Coronary artery (tissue), 2 donors: ENCODE measurements around the gene CREB5.

Experiments
- DNase-seq: peaks from one replicate; pipeline ENCODE4 v3.0.0-alpha.2; 2017; ENCODE audit warnings: low spot score
- H3K27ac ChIP-seq, 2 donors: fragments of 200-600 bp; sonication (generic); one replicate each; pipeline ENCODE4 v1.5.1; 2016 to 2019
- H3K4me3 ChIP-seq: fragments of 200-600 bp; sonication (generic); 2 replicates; pipeline ENCODE4 v1.5.1; 2016; ENCODE audit warnings: mild to moderate bottlenecking, moderate library complexity
- TF ChIP-seq, protein P1 (sequence below): fragments of 200-600 bp; sonication (generic); IDR thresholded peaks from one replicate; pipeline ENCODE4 v1.5.1; 2019; ENCODE audit warnings: antibody characterized with exemption

CREB5 gene

DNA sequence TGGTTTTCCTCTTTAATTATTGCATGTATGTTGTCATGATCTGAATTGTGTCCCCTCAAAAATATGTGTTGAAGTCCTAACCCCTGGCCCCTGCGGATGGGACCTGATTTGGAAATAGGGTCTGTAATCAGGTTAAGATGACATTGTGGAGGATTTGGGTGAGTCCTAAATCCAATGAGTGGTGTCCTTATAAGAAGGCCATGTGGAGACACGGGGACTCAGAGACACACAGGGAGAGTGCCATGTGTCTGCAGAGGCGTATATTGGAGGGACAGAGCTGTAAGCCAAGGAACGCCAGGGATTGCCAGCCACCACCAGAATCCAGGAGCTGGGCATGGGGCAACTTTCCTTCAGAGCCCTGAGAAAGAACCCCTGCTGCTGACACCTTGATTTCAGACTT is 171.9 kb downstream of the CREB5 start:
- TF ChIP-seq, protein P1, sequence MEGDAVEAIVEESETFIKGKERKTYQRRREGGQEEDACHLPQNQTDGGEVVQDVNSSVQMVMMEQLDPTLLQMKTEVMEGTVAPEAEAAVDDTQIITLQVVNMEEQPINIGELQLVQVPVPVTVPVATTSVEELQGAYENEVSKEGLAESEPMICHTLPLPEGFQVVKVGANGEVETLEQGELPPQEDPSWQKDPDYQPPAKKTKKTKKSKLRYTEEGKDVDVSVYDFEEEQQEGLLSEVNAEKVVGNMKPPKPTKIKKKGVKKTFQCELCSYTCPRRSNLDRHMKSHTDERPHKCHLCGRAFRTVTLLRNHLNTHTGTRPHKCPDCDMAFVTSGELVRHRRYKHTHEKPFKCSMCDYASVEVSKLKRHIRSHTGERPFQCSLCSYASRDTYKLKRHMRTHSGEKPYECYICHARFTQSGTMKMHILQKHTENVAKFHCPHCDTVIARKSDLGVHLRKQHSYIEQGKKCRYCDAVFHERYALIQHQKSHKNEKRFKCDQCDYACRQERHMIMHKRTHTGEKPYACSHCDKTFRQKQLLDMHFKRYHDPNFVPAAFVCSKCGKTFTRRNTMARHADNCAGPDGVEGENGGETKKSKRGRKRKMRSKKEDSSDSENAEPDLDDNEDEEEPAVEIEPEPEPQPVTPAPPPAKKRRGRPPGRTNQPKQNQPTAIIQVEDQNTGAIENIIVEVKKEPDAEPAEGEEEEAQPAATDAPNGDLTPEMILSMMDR = no peak
- no peak overlapping the region for H3K4me3 ChIP-seq
- DNase-seq = no peak
- H3K27ac ChIP-seq = no peak overlapping the region

DNA sequence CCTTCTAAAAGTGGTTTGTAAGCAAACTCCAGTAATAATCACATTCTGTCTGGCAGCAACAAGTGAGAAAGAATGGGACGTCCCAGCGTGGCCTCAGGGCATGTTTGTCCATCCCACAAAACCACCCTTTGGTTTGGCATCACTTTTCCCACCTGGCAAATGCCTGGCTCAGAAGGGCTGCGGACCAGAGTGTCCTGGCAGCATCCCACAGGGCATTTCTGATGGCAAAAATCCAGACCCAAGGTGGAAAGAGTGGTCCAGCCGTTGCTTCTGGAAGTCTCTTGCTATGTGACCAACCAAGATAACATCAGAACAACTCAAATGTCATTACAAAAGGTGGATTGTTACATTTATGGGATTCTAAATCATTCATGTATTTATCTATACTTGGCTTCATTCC is 174.4 kb downstream of the CREB5 start:
- no peak for DNase-seq
- H3K4me3 ChIP-seq = no peak overlapping the region
- TF ChIP-seq, protein P1 = no peak
- no peak overlapping the region for H3K27ac ChIP-seq

DNA sequence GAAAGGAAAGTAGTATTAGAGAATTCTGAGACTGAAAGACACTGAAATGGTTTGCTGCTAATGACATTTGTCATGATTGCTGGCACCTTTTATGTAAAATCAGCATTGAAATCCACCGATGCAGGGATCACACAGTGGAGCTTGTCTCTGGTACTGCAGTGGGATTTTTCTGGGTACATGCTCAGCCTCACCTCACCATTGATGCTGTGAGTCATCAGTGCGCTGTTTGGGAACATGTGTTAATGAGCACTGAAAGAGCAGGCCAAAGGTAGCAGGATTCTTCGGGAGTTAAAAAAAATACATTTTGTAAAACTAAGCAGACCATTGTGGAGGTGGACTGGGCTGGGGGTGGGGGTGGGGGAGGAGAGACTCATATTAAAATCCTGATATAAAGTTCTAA is 174.9 kb downstream of the CREB5 start:
- Histone ChIP-seq H3K27ac (no peak overlapping the region), H3K4me3 (no peak overlapping the region)
- TF ChIP-seq, protein P1 = no peak
- no peak for DNase-seq

DNA sequence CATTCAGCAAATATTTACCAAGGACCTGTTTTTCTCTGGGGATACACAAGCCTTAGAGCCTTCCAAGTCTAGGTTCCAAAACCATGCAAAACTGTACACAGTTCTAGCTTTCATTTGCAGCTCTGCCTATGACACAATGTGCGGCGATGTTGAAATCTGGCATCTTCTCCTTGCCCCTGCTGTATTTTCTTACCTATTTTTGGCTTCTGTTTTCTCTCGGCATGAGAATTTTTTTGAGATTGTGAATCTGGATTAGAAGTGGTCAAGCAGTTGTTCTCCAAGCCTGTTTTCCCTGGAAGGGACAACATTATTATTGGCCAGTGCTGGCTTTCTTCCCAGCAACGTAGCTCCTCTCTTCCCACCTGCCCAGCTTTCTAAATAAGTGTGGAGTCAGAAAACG is 176.3 kb downstream of the CREB5 start:
- TF ChIP-seq, protein P1 = no peak
- no peak for DNase-seq
- H3K27ac ChIP-seq = no peak overlapping the region
- no peak overlapping the region for H3K4me3 ChIP-seq

DNA sequence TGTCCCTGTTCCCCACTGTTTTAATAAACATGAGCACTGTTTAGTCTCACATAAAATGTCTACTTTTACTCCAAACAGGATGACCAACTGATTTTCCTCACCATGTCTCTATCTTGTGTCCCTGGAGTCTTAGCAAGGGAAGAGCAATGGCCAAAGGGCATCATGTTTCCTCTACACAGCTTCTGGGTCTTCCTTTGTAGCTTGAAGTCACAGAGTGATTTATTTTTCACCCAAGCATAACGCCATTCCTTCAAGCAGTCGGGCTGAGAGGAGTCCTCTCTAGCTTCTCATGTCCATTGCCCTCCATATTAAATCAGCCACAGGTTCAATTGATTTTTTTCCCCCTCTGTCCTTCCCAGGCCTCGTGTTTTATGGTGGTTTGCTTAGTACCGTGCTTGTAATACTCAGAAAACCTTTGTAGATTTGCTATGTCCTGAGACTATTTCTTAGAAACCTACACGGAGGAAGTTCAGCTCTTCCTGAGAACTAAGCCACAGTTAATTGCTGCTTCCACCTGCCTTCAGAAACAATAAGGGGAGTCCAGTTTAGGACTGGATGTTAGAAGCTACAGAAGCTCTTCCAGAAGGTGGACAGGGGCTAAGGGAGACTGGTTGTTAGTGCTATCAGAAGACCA is 178.8 kb downstream of the CREB5 start:
- TF ChIP-seq, protein P1 = no peak
- no peak for DNase-seq
- Histone ChIP-seq H3K27ac (no peak overlapping the region), H3K4me3 (no peak overlapping the region)

DNA sequence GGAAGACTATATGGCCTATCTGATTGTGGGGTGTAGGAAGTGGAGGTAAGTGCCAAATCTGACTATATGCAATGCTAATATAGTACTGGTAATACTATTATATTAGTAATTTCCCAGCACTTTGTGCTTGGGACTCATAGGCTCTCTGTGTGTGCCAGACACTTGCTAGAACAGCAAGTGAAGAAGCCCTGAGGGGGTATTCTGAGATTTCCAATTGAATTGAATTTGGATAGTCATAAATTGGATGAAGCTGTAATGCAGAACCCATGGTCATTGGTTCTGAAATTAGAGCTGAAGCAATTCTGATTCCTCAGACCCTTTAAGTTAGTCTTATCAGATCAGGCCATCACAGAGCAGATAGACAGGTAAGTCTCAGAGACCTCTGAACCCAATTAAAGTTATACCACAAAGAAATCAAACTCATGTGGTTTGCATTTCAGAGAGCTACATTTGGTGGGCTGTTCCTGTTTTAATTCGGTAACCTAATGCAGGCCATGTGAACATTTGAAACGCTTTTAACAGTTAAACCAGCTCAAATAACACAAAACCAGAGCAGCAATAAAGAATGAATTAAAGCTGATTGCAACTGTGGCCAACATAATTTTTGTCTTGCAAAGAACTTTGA is 179.5 kb downstream of the CREB5 start:
- Histone ChIP-seq H3K4me3 (no peak overlapping the region), H3K27ac (no peak overlapping the region)
- TF ChIP-seq, protein P1 = no peak
- DNase-seq = no peak

DNA sequence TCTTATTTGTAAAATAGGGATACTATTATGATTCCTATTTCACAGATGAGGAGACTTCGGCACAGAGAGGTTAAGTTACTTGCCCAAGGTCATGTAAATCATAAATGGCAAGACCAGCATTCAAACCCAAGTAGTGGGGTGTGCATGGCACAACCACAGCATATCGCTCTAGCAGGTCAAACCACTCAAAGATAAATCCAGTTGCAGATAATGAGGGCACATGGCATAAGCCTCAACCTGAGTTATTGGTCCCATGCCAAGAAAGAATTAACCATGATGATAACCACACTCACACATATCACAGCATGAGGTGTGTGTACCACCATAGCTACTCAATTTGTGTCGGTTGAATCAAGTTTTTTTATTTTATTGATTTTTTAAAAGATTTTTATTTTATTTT is 180.5 kb downstream of the CREB5 start:
- Histone ChIP-seq H3K27ac (no peak overlapping the region), H3K4me3 (no peak overlapping the region)
- TF ChIP-seq, protein P1 = no peak
- DNase-seq = no peak
